HG02885 (cell line): ENCODE data around the gene CDH13.
A peak's percentile ranks its signal among the peaks of the same experiment; 100 is the strongest.

ENCODE experiments used
- ATAC-seq: cut with Tn5 transposase; IDR thresholded peaks from one replicate; pipeline ENCODE4 v1.9.1; 2021; ENCODE audit warnings: mild to moderate bottlenecking; ENCODE audit not compliant: unreplicated experiment, poor library complexity

CDH13 gene

DNA sequence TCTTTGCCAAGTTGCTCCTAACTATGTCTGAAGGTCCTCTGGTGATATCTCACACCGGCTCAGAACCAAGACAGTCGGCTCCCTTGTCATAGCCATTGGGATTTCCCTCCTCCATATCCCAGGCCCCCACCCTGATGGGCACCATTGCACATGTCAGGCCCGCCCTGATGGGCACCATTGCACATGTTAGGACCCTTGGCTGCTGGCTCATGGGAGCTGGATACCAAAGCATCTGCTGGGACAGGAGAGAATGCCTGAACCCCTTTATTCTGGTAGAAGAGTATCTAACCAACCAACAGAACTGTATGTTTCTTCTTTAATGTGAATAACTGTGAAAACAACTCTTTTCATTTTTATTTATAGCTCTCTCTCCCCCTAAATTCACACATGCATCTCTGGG is 726.5 kb downstream of the CDH13 start:
- no peak for ATAC-seq

DNA sequence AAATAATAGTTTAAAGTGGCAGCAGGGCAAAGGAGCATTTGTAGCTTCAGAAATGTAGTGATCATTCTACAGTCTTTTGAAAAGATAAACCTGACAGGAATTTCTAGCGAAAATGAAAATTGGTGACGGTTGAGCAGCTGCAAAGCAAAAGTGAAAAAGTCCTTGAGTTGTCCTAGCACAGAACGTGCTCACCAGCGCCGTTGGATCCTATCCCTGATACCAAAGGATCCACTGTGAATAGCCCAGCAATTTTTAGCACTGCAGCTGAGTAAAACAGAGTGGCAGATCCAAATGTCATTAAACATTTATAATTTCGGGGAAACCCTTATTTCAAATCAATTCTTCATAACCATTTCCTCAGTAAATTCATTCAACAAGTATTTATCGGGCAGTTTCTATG is 727.2 kb downstream of the CDH13 start:
- no peak for ATAC-seq

DNA sequence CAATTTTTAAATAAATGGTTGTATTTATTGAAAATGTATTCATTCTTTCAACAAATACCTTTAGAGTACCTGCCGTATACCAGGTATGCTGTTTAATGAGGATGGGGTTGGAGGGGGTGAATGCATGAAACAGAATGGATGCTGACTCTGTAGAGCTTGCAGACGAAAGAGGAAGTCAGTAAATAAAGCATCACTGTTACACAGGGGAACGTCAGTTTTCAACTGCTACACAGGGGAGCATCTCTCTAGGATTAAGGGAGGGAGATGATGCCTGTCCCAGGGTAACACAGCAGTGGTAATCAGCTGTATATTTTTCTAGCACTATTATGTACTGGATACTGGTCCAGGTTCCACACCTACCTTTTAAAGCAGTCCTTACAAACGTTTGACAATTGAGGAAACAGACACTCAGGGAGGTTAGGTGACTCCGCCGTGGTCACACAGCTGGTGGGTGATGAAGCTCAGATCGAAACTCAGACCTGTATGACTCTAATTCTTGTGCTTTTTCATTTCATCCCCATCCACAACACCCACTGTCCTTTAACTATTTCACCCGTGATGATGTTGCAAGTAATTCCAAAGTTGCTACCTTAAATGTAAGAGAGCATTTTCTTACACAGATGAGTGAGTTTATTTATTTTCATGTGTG is 728.9 kb downstream of the CDH13 start:
- no peak for ATAC-seq

DNA sequence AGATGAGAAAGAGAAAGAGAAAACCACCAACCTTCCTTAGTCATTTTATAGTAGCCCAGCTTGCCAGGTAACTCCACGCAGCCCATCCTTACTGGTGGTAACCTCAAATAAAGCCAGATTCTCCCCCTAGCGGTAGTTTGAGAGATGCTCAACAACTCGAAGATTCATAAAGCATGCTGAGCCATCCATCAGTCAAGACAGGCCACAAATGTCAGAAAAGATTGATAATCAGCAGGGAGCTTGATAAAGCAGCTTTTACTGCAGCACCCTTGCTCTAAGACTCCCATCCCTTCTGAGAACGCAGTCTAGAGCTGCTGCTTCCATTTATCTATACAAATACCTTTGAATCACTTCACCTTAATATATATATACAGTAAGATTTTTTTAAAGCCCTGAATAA is 729.5 kb downstream of the CDH13 start:
- ATAC-seq, result peak; percentile 68

DNA sequence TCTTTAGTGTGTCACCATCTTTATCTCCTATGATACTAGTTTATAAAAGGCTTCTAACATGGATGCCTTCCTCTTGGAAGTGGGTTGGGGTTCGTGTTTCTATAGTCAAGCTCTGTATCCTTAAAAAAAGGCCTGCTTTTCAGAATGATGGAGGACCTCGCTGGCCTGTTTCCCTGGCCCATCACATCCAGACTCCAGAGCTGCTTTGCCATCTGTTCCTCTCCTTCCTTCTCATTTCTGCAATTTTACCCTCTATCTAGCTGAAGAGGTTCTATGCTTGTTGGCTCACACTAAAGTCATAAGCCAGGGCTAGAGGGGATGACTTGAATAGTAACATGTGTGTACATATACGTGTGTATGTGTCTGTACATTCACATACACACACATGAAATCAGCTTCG is 730.2 kb downstream of the CDH13 start:
- no peak for ATAC-seq

DNA sequence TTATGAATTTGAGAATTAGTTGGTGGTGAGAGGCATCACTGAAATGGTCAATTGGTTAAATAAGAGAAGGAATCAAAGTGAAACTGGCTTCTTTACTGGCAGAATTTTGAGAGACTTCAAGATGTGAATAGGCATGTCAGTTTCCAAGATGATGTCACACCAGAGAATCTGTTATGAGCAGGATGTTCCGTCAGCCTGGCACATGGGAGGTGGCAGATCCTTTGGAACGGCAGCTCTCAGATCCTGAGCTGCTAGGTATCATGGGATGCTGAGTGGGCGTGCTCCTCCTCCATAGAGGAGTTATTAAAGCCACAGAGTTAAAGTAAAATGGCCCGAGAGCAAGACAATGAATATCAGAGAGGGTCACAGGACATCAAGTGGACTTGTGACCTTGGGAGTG is 736.8 kb downstream of the CDH13 start:
- ATAC-seq, result no peak

DNA sequence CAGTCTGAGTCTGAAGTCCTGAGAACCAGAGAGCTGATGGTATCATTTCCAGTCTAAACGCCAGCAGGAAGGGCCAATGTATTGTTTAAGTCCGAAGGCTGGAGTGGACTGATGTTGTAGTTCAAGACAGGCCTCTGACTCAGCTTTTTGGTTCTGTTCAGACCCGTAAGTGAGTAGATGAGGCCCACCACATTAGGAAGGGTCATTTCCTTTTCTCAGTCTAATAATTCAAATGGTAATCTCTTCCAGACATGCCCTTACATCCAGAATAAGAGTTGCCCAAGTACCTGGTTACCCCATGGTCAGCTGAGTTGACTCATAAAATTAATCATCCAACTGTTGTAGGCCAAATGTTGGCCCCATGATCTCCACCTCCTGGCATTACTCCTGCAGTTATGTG is 738.4 kb downstream of the CDH13 start:
- no peak for ATAC-seq

DNA sequence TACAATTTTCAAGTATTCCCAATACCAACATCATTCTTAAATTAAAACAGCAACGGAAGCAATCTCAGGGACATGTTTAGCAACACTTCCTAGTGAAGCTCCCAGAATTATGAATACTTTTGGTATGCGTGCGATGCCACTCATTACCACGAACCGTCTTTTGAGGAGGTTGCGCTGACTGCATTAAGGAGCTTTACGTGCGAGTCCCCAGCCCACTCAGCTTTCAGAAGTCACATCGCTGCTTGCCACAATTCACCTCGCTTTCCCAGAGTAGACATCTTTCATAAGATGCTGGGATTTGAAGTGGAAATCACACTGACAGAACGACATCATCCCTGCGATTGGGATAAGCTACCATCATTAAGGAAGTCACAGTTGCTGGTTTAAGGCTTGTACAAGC is 739.5 kb downstream of the CDH13 start:
- no peak for ATAC-seq

DNA sequence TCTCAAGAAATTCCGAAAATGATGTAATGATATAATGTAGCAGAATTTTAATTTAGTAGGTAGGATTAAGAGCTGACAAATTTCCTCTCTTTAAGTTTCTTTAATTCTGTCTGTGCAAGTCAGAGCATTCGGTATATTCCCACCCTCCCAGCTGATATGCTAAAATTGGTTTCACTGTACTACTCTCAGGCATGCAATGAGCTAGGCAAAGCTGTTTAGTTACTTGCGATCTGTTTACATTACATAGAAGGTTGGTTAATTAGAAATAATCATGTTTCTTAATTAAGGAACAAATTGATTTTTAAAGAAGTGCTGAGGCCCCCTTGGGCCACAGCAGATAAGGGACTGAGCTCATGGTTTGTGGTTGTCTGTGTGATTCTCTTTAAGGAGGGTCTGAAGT is 748.2 kb downstream of the CDH13 start:
- no peak for ATAC-seq

DNA sequence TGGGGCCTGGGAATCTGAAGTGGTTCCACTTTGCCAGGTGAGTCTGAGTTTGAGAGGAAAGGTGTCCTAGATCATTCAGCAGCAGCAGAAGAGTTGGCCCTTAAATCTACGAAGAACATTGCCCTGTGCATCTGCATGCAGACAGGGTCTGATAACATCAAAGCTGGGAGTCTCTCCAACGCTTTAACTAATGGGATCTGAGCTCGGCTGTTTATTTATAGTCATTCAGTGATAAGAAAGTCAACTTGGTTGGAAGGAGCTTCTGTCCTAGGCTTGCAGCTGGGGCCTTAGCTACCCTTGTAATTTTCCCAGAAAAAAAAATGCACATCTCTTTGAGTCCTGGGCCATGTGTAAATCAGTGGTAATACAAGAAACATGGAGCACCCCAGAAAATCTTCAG is 763.0 kb downstream of the CDH13 start:
- no peak for ATAC-seq

DNA sequence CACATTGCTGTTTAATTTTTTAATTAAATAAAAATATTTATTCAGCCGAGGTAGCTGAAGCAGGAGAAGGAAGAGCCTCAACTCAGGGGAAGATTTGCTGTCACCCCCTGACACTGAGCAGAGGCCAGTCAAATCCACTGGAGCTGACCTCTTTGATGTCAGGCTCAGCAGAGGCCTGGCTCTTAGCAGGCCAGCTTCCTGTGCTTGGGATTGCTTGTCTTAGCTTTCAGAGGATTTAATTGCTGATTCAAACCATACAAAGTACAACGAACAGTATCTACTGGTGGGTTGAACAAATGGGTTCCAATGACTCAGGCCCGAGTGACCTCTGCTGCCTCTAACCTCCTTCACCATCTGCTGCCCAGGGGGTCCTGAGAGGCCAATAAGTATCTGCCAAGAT is 764.0 kb downstream of the CDH13 start:
- no peak for ATAC-seq

DNA sequence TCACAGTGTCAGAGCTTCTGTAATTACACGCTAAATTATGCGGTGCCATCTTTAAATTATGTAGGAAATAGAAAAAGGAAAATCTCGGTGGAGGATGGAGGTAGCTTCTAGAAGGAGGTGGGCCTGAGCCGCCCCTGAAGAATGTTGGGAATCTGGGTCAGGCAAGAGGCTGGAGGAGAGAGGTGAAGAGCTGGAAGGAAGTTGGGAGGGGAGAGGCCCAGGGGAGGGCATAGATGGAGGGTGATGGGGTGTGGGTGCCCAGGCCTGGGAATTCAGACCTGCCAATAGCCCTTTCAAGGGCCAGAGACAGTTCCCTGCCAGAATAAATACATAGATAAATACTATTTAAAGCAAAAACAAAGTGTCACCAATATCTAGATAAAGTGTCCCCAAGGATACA is 766.0 kb downstream of the CDH13 start:
- ATAC-seq, result no peak

DNA sequence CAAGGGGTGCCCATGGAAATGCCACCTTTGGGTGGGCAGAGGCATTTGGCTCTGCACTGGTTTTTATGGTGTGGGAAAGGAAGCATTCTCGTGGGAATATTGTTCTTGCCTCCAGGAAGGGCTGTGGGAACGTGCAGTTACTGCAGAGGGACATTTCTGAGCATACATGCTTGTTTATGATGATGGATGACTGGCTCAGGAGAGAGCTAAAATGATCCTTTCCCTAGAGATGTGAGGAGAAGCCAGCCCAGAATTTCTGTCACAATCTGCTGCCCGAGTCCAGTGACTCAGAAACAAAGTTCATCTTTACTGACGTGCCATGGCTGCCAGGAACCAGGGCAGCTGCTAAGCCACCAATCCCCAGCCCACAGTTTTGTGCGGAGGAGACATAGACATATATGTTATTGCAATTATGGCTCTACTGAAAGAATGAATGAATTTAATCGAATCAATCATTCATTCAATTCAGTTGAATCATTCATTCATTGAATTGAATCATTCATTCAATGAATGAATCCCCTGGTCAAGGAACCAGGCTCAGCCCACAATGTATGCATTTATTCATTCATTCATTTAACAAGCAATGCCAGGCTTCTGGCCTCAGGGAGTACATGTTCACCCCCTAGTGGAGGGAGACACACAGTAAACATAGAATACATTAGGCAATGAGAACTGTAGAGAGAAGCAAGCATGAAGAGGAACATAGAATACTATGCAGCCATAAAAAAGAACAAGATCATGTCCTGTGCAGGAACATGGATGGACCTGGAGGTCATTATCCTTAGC is 766.6 kb downstream of the CDH13 start:
- no peak for ATAC-seq

DNA sequence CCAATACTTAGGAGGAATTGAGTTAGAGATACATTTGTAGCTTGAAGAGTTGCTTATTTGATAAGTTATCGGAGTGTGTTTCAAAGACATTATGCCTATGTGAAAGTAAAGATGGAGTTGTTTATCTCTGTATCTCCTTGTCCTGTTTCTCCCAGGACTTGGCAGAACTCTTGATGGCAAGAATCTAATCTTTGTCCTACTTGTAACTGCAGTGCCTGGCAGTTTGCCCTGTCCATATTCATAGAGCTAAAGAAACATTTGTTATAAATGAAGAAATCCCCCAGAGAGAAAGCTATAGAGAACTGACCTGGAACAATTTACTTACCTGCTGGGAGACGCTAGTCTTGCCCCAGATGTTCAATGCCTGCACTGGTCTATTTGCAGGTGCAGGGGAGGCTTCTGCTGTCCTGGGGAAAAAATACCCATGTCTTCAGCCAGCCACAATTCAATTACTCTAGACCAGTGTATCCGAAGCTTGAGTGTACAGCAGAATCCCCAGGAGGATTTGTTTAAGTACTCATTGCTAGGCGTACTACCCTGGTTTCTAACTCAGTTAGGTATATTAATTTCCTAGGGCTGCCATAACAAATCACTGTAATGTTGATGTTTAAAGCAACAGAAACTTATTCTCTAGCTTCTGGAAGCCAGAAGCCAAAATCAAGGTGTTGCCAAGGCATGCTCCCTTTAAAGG is 771.0 kb downstream of the CDH13 start:
- ATAC-seq, result no peak

DNA sequence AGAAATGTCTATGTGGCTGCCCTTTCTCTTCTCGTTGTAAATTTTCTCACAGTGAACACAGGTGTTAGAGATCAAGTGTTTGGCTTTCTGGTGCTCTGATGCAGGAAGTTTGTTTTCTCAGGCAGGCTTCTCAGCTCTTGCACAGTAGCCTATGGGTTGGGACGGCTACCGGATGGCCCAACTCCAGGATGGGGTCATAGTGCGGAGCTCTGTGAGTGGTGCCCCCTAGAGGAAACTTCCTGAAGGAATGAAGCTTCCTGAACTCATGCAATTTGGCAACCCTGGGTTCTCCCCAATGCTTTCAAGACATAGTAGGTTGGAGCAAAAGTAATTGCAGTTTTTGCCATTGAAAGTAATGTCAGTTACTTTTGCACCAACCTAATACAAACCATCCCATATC is 773.5 kb downstream of the CDH13 start:
- no peak for ATAC-seq

DNA sequence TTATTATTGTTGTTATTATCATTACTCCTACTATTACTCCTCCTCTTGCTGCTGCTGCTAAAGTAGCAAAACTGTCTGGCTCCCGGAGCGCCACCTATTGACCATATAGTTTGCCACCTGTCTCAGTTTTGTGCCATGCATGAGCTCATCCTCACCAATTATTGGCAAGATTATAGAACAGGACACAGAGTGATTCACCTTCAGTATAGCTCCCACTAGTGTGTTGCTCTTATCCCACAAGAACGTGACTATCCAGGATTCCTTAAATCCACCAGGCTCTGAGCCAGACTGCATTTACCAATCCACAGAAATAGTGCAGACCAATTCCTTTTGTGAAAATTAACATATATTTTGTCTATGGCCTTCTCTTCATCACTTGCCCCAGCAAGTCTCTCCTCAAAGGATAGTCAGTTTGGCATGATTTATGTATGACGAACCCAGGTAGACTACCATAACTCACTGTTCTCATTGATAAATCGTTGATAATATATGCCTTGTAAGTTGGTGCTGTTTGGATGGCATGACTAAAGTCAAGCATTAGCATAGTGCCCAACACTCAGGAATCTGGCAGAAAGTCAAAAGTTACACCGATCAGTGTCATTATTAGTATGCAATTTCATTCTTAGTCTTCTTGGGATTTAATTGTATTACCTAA is 775.5 kb downstream of the CDH13 start:
- ATAC-seq, result no peak

DNA sequence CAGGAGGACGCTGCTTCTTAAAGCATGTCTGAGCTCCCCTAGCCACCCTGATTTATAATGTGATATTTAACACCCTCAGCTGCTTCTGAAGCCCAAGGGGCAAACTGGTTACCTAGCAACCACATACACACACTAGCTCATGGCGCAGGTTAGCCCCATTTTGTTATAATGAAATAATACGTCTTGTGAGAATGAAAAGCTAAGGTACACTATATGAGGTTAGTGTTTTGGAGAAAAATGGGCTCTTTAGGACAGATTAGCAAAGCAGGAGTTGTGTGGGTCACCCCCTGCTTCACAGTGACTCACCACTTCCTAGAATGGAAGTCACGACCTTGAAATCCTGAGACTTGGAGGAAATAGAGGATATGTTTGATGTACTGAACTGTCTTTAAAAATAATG is 776.2 kb downstream of the CDH13 start:
- ATAC-seq, result no peak

DNA sequence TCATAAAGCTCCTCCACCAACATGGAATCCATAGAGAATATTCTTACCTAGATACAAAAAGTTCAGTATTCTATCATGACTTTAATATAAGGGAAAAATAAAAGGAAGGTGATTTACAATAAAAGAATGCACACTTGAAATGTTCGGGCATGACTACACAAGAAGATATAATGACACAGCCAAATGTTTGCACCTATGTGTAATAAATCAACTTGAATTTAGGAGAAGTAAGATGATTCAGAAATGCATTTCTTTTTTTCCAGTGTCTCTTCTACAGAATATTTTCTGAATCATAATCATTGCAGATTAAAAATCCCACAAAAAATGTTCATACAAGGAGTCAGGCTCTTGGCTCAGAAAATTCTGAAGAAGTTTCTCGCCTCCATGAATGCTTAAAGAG is 777.0 kb downstream of the CDH13 start:
- ATAC-seq, result no peak

DNA sequence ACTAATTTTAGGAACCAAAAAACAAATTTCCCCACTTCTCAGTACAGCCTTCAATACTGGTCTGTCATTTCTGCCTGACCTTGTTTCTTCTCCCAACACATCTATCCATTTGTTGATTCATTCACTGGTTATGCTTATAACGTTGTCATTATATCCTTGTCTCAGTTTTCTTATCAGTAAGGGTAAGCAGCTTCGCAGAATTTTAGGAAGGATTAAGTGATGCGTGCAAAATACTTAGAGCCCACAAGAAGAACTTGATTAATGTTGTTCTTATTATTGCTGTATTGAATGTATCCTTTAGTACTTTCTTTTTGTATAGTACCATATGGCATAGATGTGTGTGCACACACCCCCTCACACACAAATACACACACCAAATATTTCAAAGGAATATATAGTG is 777.5 kb downstream of the CDH13 start:
- ATAC-seq, result no peak

DNA sequence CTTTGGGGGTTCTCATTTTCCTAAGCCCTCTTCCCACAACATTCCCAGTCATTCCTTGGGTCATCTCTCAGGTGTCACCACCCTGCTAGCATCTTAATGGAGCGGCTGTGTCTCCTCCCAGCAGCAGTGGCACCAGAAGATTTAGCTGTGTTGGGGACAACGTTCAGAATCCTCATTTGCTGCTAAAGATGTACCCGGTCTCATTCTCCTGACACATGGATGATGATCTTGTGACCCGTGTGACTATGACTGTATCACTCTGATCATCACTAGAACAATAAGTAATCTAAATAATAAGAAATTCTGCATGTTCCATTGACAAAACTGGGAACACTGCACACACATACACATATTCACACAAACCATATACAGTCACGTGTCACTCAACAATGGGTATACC is 781.2 kb downstream of the CDH13 start:
- no peak for ATAC-seq

DNA sequence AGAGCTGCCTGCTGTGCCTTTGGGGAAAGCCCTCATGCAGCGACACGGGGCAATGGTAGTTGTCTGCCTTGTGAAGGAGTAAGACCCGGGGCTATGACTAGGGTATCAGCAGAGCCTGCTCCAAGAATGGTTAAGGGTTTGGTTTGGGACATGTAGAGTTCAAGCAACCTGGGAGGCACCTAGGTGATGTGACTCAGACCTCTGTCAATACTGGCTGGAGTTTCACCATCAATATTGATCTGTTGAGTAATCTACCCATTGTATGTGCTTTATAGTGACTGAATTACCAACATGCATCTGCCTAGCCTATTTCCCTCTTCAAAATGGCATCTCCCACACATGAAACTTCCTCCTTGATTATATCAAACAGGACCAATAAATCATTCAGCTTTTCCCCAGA is 782.6 kb downstream of the CDH13 start:
- ATAC-seq, result no peak
